GM18526 (cell line): Measurements from ENCODE around the gene SLC49A4.

Source experiments
- POLR2A ChIP-seq: IDR thresholded peaks from 3 replicates; pipeline ENCODE4 v1.6.1; 2011; ENCODE audit not compliant: insufficient read length; ENCODE audit errors: extremely low read depth

Gene SLC49A4

GRCh38 chr3:122794779-122795673, at the start of gene SLC49A4:
TSS of gene SLC49A4 (plus strand) at chr3:122795069. CDS start at chr3:122795193, 124 bp downstream.
- peak; percentile 49 for TF ChIP-seq POLR2A

GRCh38 chr3:122745369-122746021, 49.4 kb upstream of the SLC49A4 start:
- TF ChIP-seq POLR2A: no peak

DNA sequence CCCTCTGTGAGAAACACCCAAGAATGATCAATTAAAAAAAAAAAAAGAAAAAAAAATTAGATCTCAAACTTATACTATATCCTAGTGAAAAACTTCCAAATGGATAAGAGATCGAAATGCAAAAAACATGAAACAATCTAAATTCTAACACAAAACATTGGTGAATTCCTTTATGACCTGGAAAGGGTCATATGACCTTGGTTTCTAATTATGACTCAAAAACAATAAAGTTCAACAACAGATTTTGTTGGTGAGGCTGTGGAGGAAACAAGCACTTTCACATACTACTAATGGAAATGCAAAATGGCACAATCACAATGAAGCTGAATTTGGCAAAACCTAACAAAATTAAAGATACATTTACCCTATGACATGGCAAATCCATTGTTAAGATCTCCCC, 46.5 kb upstream of the SLC49A4 start:
- TF ChIP-seq POLR2A: no peak

DNA sequence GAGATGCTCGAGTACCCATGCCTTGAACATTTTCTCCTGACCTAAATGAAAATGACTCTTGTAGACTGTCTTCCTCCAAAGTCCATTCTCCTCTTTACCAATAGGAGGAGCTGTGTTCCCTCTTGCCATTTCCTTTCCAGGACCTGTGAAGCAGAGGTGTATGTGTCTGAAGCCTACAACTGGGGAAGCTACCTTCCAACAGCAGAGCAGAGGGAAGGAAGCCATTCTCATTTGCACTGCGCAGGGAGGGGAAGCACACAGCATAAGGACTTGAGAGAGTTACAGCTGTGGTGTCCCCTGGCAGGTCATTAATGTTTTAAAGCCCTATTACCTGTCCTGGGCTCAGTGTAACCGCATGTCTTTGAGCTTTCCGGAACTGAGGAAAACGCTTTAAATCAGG, 39.9 kb upstream of the SLC49A4 start:
- no peak for TF ChIP-seq POLR2A

- no peak for TF ChIP-seq POLR2A
These were observed 39.4 kb upstream of the SLC49A4 start for GRCh38 chr3:122755491-122755890.

GRCh38 chr3:122758877-122759560, 35.9 kb upstream of the SLC49A4 start:
- no peak for TF ChIP-seq POLR2A

DNA sequence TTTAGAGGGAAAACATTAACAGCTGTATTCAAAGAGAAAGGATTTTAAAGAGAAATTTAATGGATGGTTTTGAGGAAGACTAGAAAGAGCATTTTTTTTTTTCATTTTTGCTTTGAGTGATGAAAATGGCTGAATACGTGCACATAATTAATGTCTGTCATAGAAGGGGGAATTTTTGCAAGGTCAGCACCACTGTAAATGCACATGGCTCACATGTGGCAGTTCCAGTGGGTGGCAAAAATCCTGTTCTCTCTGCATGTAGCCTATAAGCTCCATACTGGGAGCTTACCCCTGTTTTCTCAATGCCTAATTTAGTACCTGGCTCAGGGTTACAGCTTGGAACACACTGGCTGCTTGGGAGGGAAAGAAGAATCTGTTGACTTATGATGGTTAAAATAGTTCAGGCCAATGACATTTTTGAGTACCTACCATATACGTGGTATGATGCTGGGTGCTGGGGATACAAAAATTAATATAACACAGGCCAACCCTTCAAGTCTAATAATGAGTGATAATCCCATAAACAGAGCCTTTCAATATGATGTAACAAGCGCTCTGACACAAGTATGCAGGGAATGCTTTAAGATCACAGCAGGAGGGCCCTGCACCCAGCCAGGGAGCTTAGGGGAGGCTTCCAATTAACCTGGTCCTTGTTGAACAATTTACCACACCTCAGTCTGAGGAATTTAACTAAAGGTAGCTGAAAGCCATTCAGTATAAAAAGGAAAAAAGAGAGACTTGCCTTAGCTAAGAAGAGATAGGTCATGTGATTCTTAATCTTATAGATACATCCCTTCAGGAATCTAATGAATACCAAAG, 34.2 kb upstream of the SLC49A4 start:
- TF ChIP-seq POLR2A: no peak

GRCh38 chr3:122766430-122766829, 28.4 kb upstream of the SLC49A4 start:
- TF ChIP-seq POLR2A: no peak

DNA sequence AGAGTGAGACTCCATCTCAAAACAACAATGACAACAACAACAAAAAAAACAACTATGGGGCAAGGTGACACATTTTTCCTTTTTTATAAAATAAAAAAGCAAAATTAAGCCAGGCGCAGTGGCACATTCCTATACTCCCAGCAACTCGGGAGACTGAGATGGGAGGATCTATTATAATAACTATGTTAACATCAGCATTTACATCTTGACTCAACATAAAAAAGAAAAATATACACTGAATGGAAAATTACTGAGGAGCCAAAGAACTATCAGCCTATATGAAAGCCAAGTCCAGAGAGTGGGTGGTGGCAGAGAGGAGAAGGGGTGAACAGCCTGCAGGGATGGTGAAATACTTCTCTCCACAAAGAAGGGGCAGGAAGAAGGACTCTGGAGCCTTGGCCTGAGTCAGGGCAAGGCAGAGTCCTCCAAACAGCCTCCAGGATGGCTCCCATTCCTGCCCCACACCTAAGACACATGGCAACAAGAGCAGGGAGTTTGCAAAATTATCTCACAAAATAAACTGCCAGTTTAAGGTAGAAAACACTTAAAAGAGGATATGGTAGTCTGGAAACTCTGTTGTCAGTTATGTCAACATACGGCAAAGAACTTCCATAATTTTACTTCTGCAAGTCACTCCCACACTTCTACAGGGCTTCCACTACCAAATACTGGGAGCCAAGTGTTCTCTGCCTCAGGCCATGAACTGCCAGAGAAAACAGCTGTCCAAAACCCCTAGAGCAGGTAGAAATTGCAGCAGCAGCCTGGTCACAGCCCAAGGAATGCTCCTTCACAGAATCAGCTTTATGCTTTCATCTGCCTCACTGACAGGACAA, 27.1 kb upstream of the SLC49A4 start:
- TF ChIP-seq POLR2A: no peak

DNA sequence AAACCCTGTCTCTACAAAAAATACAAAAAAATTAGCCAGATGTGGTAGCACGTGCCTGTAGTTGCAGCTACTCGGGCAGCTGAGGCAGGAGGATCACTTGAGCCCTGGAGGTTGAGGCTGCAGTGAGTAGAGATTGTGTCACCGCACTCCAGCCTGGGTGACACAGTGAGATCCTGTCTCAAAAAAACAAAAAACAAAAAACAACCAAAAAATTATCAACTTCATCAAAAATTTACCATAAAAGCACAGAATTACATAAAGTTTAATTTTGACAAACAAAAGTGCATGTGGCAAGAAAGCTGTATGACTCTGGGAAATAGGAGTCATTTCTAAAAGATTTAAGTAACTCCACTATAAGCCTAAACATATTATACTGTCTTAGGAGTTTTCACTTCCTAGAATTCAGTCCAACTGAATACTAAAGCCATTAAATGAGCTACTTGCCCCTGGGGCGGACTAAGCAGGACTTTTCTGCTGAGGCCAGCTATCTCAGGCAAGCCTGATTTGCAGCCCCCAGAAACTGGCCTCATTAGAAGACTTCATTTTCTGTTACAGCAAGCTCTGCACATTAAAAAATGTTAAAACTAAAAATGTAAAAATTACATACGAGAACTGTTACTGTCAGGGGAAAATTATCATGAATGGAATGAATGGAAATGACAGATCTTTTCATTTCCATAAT, 24.2 kb upstream of the SLC49A4 start:
- TF ChIP-seq POLR2A: no peak

- TF ChIP-seq POLR2A: no peak
These were observed 22.0 kb upstream of the SLC49A4 start for GRCh38 chr3:122772827-122773226.

DNA sequence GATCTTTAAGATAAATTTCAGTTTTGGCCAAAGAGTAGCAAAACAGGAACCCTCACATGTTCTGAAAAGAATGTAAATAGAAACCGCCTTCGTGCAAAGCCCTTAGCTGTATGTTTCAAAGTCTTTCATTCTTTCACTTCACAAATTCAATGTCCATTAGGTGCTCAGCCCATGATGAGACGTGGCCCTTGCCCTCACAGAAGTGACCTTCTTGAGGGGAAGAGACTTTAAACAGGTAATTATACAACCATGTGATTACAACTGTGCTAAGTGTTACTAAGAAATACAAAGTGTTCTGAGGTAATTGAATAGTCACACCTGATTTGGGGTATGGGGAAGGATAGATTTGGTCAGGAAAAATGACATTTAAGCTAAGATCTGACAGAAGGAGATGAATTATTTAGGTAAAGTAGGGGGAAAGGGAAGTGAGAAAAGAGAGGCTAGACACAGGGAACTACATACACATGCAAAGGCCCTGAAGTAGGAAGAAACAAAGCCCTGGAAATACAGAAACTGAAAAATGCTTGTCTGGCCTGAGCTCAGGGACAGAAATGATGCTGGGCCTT, 20.8 kb upstream of the SLC49A4 start:
- no peak for TF ChIP-seq POLR2A

- TF ChIP-seq POLR2A: no peak
These were observed 20.3 kb upstream of the SLC49A4 start for GRCh38 chr3:122774564-122774963.
